Endothelial cell of hepatic sinusoid (primary cell): Measurements from ENCODE around the gene RBCK1.
"Not testable (repeated sequence)": the region's sequence is repeated elsewhere in the genome, so short reads cannot be mapped to it uniquely, and the experiment has no call there.

ENCODE experiments used
- in situ Hi-C: cut with HindIII; loops from 2 replicates; pipeline ENCODE4 v1.10.0; 2017; ENCODE audit warnings: low sequenced_read_pairs

Gene RBCK1

DNA sequence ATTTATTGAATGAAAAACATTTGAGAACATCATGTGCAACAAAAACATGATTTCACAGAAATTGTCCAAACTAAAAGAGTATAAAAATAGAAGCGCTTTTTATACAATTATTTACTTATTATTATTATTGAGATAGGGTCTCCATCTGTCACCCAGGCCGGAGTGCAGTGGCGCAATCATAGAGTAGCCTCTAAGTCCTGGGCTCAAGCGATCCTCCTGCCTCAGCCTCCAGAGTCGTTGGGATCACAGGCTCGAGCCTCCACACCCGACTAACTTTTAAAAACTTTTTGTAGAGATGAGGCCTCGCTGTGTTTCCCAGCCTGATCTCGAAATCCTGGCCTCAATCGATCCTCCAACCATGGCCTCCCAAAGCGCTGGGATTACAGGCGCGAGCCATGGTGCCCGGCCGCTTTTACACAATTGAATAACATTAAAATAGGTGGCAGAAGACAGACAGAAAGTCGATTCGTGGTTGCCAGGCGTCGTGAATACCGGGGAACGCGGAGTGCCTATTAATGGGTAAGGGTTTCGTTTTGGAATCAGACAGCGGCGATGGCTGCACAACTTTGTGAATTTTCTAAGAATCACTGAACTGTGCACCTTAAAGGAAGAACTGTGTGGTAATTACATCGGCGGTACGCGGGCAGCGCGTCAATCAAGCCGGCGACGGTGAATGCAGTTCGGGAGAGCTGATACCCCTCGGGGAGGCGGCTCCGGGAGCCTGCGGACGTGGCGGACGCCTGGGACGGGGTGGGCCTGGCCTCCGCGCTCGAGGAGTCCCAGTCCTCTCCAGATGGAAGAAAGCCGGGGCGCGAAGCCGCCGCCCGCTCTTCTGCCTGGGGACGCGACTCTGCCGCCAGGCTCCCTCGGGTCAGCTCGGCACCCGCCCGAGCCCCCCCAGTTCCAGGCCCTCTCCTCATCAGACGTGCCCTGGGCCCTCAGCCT, 53.4 kb downstream of the RBCK1 start:
- in situ Hi-C loops: no loop called here

DNA sequence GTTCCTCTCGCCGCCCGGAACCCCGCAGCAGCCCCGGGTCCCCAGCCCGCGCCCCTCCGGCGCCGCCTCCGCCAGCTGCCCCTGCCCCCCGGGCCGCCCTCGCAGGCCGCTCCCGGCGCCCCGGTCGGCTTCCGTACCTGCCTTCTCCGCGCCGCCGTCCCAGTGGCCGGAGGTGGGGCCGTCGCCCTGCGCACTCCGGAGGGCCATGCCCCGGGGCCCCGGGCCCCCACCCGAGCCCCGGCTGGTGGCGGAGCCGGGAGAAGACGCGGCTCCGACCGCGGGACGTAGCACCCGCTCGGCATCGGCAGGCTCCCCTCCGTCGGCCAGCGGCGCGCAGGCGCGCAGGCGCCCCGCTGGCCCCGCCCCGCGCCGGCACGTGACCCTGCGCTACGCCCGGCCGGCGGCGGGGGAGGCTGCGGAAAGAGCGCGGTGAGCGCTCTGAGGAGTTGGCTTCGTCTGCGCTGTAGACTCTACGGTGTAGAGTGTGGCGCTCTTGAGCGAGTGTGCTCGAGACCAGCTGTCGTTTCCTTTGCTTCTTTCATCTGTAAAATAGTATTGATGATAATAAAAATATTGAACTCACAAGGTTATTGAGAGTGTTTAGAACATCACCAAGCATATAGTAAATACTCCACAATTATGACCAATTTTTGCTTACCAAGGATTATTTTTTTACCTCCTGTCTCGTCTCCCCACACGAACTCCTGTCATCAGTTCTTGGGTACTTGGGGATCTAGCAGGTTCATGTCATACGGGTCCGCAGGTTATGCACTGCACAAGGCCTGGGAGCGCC, 54.3 kb downstream of the RBCK1 start, which contains the start of gene TBC1D20:
TSS of gene TBC1D20 (minus strand) at position 335 of the 793 bp plus-strand sequence. CDS start at position 207, 128 bp downstream.
- in situ Hi-C loops: no loop called here

DNA sequence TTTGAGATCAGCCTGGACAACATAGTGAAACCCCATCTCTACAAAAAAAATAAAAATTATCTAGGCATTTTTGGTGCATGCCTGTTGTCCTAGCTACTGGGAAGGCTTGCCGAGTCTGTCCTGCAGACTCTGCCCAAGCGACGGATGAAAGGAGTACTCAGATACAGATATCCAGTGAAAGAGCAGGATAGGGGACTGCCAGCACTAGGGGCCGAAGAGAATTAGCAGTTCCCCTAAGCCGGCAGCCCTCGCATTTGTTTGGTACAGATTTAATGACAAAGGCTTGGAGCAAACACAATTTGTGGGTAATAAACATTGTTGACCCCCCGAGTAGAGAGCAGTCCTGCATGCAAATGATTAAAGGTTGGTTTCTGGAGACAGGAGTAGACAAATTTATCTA, 59.7 kb downstream of the RBCK1 start:
- in situ Hi-C loops: no loop called here

DNA sequence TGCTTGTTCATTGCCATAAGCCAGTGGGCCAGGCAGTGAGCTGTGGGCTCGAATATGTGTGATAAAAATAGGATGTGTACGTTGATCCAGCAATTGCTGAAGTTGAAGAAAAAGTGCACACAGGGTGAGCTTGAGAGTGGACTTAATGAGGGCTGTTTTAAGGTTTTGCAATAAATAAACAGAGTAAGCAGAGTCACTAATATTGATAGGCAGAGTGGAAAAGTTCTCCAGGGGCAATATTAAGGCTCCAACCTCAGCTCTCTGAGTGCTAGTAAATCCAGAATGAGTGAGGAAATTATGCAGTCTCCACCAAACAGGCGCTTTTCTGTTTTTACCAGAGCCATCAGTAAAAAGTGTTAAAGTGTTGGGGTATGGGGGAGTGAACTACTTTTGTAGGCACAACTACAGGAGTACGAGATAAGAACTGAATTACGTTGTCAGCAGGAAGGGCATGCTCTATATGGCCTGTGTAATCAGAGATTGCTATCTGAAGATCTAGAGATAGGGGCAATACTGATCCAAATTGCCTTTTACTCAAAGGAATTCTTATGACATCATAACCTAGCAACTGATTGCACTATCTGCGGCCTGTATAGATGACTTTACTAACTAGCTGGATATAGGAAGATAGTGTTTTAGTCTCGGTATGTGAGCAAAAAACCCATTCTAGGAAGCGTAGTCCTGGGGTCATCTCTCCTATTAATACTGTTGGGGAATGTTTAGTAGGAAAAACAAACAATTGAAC, 61.8 kb downstream of the RBCK1 start:
- in situ Hi-C loops: no loop called here

DNA sequence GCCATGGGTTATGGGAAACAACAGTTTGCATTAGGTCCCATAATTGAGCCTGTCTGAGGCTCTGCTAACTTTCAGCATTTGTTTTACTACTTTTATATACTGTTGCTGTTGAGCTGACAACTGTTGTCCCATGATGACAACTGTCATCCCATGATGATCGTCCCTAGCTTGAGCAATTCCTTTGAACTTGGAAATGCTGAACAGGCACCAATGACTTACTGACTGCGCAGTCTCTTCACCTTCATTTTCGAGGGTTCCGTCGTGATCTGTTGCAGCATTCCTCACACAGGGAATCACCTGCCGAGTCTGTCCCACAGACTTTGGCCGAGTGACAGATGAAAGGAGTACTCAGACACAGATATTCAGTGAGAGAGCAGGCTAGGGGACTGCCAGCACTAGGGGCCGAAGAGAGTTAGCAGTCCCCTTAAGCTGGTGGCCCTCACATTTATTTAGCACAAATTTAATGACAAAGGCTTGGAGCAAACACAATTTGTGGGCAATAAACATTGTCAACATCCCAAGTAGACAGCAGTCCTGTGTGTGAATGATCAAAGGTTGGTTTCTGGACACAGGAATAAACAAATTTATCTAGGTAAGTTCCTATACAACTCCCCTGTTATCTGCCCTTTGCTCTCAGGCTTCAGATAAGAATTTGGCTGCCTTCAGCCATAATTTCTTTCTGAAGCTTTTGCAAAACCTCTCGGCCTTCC, 64.2 kb downstream of the RBCK1 start:
- in situ Hi-C loops: no loop called here

DNA sequence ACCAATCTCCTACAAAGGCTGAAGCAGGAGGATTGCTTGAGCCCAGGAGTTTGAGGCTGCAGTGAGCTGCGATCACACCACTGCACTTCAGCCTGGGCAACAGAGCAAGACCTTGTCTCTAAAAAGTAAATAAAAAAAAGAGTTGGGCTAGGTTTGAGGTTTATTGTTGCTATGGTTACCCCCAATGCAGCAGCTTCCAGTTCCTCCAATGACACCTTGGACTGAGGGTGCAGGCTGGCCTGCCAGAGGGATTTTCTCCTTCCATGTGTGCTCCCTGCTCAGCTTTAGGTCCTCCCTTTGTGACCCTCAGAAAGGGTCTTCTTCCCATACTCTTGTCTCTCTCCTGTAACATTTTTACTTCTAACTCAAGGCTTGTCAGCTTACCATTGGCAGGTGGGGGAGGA, 64.8 kb downstream of the RBCK1 start:
- in situ Hi-C loops: no loop called here

DNA sequence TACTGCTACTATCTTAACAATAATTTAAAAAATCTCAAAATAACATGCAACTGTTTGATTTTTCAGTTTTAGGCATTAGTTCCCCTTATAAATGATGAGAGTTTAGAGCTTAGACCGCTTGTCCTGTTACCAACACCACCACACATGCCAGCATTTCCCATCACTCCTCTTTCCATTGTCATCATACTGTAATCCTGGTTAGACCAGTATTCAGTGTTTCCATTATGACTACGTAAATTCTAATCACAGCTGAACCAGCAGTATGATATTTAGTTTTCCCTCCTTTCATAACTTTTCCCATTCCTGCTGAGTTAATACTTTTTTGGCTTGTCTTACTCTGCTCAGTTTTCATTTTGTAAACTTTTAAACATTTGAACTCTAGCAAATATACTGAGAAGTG, 66.5 kb downstream of the RBCK1 start:
- in situ Hi-C loops: no loop called here

DNA sequence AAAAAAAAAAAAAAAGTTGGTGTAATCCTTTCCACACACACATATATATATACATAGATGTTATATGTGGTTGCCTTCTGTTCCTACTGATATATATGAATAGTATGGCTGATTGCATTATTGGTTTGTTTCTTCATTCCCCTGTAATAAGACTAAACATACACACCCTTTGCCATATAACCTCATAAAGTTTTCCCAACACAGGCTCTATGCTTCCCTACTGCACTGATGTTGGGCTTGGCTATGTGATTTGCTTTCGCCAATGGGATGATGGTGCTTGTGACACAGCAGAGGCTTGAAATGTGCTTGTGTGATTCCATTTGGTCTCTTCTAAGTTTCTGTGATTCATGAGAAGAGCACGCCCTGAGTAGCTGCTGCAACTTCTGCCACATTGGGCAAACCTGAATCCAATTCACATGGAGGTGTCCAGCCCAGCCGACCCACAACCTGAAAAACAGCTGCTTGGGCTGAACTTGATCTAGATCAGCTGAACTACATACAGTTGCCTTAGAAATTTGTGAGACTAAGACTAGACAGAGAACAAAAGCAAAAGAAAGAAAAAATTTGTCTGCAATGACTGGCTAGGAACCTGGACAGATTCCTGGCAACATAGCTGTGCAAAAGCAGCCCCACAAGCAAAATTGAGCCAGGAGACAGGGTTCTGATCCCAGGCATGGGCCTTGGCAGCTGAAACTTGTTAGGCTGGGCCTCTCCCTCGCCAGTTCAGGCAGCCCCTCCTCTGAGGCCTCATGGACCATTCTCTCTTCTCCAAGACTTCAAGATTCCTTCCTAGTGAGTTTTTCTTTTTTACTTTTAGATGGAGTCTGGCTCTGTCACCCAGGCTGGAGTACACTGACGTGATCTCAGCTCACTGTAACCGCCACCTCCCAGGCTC, 67.6 kb downstream of the RBCK1 start:
- in situ Hi-C loops: no loop called here

DNA sequence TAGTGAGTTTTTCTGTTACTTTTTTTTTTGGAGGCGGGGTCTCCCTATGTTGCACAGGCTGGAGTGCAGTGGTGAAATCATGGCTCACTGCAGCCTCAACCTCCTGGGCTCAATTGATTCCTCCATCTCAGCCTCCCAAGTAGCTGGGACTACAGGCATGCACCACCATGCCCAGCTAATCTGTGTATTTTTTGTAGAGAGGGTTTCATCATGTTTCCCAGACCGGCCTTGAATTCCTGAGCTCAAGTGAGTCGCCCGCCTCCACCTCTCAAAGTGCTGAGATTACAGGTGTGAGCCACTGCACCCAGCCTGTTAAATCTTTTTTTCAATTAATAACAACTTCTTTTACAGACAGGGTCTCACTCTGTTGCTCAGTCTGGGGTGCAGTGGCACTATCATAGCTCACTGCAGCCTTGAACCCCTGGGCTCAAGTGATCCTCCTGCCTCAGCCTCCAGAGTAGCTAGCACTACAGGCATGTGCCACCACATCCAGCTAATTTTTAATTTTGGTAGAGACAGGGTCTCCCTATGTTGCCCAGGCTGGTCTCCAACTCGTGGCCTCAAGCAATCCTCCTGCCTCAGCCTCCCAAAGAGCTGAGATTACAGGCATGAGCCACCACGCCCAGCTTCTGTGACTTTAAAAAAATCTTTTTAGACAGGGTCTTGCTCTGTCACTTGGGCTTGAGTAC, 68.6 kb downstream of the RBCK1 start:
- in situ Hi-C loops: not testable (repeated sequence)

DNA sequence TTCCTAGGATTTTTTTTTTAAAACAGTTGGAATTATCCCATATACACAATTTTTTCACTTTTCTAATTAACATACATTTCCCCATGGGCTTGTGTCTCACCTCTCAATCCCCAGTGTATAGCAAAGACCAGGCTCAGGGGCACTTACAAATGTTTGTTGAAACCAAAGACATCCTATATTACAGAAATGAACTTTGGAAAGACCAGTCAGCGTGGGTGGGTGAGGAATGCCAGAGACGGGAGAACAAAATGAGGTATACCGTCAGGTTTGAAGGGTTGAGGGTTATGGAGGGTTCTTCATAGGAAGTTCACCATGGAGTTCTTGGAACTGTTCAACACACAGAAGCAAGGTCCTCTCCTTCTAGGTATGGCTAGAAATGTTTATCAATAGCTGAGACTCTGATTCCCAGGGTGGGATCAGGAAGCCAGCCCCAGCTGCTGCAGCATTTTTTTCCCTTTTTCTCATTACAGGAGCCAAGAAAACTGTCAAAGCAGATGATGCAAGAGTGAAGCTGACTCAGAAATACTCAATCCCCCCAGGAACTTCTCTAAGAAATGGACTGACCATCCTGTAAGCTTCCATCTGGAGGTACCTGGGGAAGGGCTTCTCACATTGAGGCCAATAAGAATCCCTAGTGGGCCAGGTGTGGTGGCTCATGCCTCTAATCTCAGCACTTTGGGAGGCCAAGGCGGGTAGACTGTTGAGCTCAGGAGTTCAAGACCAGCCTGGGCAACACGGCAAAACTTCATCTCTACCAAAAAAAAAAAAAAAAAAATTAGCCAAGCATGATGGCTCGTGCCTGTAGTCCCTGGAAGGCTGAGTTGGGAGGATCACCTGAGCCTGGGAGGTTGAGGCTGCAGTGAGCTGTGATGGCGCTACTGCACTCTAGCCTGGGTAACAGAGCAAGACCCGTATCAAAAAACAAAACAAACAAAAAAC, 70.2 kb downstream of the RBCK1 start:
- in situ Hi-C loops: no loop called here

DNA sequence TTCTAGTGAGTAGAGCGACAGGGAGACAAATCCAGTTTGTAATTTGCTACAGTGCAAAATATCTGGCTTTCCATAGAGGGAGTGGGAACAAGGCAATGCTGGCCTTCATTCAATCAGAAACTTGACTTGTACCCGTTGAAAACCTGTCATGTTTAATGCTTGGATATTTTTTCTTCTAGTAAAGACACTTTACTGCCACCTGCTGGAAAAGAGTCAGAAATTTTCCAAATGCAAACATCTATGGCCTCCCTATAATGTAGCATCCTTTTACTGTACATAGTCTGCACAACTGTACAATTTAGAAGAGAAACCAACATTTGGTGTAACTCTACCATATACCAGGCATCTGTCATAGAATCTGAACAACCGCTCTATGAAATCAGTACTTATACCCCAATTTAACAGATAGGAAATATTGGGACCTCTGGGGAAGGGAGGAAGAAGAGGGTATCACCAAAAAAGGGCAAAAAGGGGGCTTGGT, 70.9 kb downstream of the RBCK1 start:
- in situ Hi-C loops: no loop called here

DNA sequence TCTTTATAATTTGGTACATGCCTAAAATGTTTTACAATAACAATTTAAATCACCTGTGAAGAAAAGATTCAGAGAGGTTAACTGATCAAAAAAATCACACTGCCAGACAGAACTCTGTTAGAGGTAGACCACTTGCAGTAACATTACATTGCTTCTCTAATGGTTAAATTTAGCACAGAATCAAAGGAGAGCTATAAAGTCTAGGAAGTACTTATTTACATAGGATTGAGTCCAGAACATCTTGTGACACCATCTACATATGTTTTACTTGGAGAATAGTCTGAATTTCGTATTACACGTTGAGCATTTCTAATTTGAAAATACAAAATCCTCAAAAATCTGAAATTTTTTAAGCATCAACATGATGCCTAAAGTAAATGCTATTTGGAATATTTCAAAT, 71.4 kb downstream of the RBCK1 start:
- in situ Hi-C loops: no loop called here

DNA sequence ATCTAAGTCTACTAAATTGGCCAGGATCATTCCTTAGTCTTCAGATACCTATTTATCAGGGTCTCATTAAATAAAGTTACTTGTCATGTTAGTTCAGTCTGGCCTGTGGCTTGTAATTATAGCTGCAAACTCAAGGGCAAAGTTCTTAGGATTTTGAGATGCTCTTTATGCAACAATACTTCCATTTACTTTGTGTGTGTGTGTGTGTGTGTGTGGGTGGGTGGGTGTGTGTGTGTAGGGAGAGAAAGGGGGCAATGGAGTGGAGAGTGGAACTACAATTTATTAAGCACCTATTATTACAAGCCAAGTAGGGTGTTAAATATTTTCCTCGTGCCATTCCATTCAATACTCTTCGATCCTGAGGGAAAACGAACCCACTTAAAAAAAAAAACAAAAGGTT, 71.9 kb downstream of the RBCK1 start:
- in situ Hi-C loops: no loop called here

DNA sequence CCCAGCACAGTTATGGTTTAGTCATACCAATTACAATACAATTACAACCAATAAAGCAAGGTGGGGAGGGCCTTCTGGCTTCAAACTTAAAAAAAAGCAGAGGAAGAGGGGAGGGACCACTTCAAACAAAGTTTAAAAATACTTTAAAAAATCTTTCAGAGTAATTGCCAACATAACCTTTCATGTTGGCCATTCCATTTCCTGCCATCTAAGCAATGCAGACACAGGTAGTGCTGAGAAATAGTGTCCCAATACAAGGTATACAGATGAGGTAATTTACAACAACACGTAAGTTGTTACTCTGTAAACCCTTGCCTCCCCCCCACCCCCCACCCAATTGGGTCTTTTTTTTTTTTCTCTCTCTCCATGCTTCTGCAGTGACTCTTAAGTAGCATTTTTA, 73.1 kb downstream of the RBCK1 start:
- in situ Hi-C loops: no loop called here
